Coronary artery (tissue), 2 donors: ENCODE results near the gene TNFAIP8.
A peak's percentile ranks its signal among the peaks of the same experiment; 100 is the strongest.

ENCODE experiments used
- DNase-seq: peaks from one replicate; pipeline ENCODE4 v3.0.0-alpha.2; 2017; ENCODE audit warnings: low spot score
- H3K27ac ChIP-seq, 2 donors: fragments of 200-600 bp; sonication (generic); one replicate each; pipeline ENCODE4 v1.5.1; 2016 to 2019
- H3K4me3 ChIP-seq: fragments of 200-600 bp; sonication (generic); 2 replicates; pipeline ENCODE4 v1.5.1; 2016; ENCODE audit warnings: mild to moderate bottlenecking, moderate library complexity
- CTCF ChIP-seq: fragments of 200-600 bp; sonication (generic); IDR thresholded peaks from one replicate; pipeline ENCODE4 v1.5.1; 2019; ENCODE audit warnings: antibody characterized with exemption

The TNFAIP8 gene

GRCh38 chr5:119382169-119382568, 26.4 kb downstream of the TNFAIP8 start:
- no peak for TF ChIP-seq CTCF
- no peak for DNase-seq
- no peak overlapping the region for H3K4me3 ChIP-seq
- H3K27ac ChIP-seq = no peak overlapping the region

- TF ChIP-seq CTCF = no peak
- Histone ChIP-seq H3K27ac (peak overlapping the region in 1 of 2 donors; percentile 7), H3K4me3 (no peak overlapping the region)
- no peak for DNase-seq
These were observed 27.2 kb downstream of the TNFAIP8 start for GRCh38 chr5:119383008-119383407.

GRCh38 chr5:119385136-119385535, 29.3 kb downstream of the TNFAIP8 start:
- DNase-seq = no peak
- no peak for TF ChIP-seq CTCF
- Histone ChIP-seq H3K27ac (peak overlapping the region in 1 of 2 donors; percentile 83), H3K4me3 (no peak overlapping the region)

GRCh38 chr5:119385536-119386128, 29.8 kb downstream of the TNFAIP8 start:
- DNase-seq = no peak
- peak overlapping the region; percentile 30 to 83 for H3K27ac ChIP-seq

GRCh38 chr5:119386596-119387344, 31.0 kb downstream of the TNFAIP8 start:
- no peak for DNase-seq
- Histone ChIP-seq H3K4me3 (peak overlapping the region; percentile 44), H3K27ac (peak overlapping the region; percentile 83 to 87)
- TF ChIP-seq CTCF = no peak

More at GRCh38 chr5:119385536-119386128, 29.8 kb downstream of the TNFAIP8 start:
- TF ChIP-seq CTCF = no peak
- H3K4me3 ChIP-seq = no peak overlapping the region

GRCh38 chr5:119387945-119388618, 32.3 kb downstream of the TNFAIP8 start:
- no peak overlapping the region for H3K4me3 ChIP-seq
- peak overlapping the region; percentile 83 to 87 for H3K27ac ChIP-seq
- TF ChIP-seq CTCF = no peak
- no peak for DNase-seq
